Naive thymus-derived CD8-positive, alpha-beta T cell (primary cell): Measurements from ENCODE around the gene ISG20L2. TPM values are rescaled to one million over a fixed set of nuclear protein-coding genes. Genes with fewer than 3 reads are reported as not detected.
"Not testable (repeated sequence)": the region's sequence is repeated elsewhere in the genome, so short reads cannot be mapped to it uniquely, and the experiment has no call there.

ENCODE experiments used
- ATAC-seq, 2 donors: fragments of 150-1000 bp; cut with Tn5 transposase in 1 of 2; sonication (Bioruptor Pico), chemical (Tn5 transposase) in 1 of 2; 1 replicate in 1 of 2; 2 replicates in 1 of 2; pipeline ENCODE4 v1.10.0; 2021; ENCODE audit warnings: mild to moderate bottlenecking in 2 of 2, moderate library complexity in 2 of 2
- POLR2A ChIA-PET: fragments of 350-600 bp; sonication (Branson Sonifier 250); formaldehyde crosslinking; loops from one replicate; lab custom pipeline; 2021; ENCODE audit warnings: antibody characterized with exemption; lab: Charles Lee
- DNase-seq, 10 donors: peaks; one replicate each; pipeline versions ENCODE4 v3.0.0 to v3.0.0-alpha.2; 2020 to 2022
- H3K27ac Mint-ChIP-seq, 10 donors: one replicate each; pipeline ENCODE4 v1.8.0; 2020 to 2022; ENCODE audit warnings: mild to moderate bottlenecking in 10 of 10, mixed read lengths in 10 of 10, moderate library complexity in 4 of 10, inconsistent platforms in 1 of 10
- H3K27me3 Mint-ChIP-seq, 5 donors: one replicate each; pipeline ENCODE4 v1.8.0; 2021 to 2022; ENCODE audit warnings: mixed read lengths in 5 of 5
- H3K36me3 Mint-ChIP-seq, 3 donors: one replicate each; pipeline ENCODE4 v1.8.0; 2020 to 2022; ENCODE audit warnings: mixed read lengths in 3 of 3, mild to moderate bottlenecking in 2 of 3, inconsistent platforms in 1 of 3
- H3K4me1 Mint-ChIP-seq, 4 donors: one replicate each; pipeline ENCODE4 v1.8.0; 2021 to 2022; ENCODE audit warnings: mixed read lengths in 4 of 4
- H3K4me3 Mint-ChIP-seq, 10 donors: one replicate each; pipeline ENCODE4 v1.8.0; 2020 to 2022; ENCODE audit warnings: mild to moderate bottlenecking in 10 of 10, mixed read lengths in 10 of 10, moderate library complexity in 6 of 10, inconsistent platforms in 1 of 10
- H3K9me3 Mint-ChIP-seq, 9 donors: one replicate each; pipeline ENCODE4 v1.8.0; 2020 to 2022; ENCODE audit warnings: mixed read lengths in 9 of 9, mild to moderate bottlenecking in 3 of 9, inconsistent platforms in 1 of 9, moderate library complexity in 1 of 9
- polyA plus RNA-seq, 3 donors: library from polyadenylated mRNA; unstranded; fragments of 300-500 nt; fragmentation: Illumina TruSeq; gene quantifications; one replicate each; pipeline ENCODE4 v1.2.3, GENCODE V29; 2021
- total RNA-seq, 8 experiments: library from RNA in 2 of 8; stranded (reverse) in 2 of 8; gene quantifications; one replicate each; pipeline ENCODE4 v1.2.3 and lab custom pipeline; 2021 to 2026

Gene ISG20L2
- total and polyA plus RNA-seq, 5 experiments from 2014 or later: 20.0 to 50.3 (median 23.4) TPM

DNA sequence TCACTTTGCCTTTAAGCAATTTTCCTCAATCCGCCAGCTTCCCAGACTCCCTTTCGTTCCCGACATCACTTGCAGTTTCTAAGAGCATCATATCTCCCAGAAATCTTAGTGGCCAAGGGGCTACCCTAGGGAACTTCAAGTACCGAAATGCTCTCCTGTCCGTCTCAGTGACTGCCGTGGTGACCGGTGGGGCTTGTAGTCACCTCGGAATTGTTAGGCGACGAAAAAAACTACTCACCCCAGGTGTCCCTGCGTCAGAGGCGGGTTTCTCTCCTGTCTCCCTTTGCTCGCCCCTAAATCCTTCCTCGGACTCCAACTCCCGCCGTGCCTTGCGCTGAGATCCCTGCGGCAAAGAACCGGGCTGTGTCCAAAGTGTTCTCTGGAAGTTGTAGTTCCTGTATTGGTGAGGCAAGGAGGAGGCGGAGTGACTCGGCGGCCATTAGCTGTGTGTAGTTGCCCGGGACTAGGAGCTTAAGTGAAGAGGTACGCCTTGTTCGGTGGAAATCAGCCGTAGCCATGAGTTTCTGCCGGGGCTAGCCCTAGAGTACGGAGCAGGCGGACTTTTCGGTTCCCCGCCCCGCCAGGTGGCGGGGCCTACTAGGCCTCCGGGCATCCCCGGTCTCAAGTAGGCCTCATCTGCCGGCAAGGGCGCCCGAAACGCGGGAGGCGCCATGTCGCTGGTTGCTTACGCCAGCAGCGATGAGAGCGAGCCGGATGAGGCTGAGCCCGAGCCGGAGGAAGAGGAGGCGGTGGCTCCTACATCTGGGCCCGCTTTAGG, 38.7 kb upstream of the ISG20L2 start, which contains the start of gene PRCC:
Gene PRCC, plus strand, starts transcription at position 435 of the 778 bp plus-strand sequence. Its CDS starts 237 bp downstream, at position 672.
- Mint-ChIP-seq H3K4me3 (no peak within 1 kb of the TSS), H3K4me1 (peaks cover 25 to 40% (median 37%) of the 10 kb centered on the region in 4 donors), H3K27me3 (no peaks in the 10 kb centered on the region), H3K9me3 (no peaks in the 10 kb centered on the region), H3K36me3 (peaks cover 0 to 23% (median 5%) of the 10 kb centered on the region in 3 donors), H3K27ac (peak within 1 kb of the TSS in 1 of 10 donors; percentile 71)
- ATAC-seq (peak; percentile 92 to 93), DNase-seq (peak; percentile 83 to 99 (median 98))
- POLR2A ChIA-PET: interaction anchor here (0.7 to 4.6 kb wide), 14 partner anchors 9 to 484 kb away, joined by 3 to 104 read pairs (median 4); partner anchors contain the start of genes CRABP2, HDGF, ISG20L2 and METTL25B

DNA sequence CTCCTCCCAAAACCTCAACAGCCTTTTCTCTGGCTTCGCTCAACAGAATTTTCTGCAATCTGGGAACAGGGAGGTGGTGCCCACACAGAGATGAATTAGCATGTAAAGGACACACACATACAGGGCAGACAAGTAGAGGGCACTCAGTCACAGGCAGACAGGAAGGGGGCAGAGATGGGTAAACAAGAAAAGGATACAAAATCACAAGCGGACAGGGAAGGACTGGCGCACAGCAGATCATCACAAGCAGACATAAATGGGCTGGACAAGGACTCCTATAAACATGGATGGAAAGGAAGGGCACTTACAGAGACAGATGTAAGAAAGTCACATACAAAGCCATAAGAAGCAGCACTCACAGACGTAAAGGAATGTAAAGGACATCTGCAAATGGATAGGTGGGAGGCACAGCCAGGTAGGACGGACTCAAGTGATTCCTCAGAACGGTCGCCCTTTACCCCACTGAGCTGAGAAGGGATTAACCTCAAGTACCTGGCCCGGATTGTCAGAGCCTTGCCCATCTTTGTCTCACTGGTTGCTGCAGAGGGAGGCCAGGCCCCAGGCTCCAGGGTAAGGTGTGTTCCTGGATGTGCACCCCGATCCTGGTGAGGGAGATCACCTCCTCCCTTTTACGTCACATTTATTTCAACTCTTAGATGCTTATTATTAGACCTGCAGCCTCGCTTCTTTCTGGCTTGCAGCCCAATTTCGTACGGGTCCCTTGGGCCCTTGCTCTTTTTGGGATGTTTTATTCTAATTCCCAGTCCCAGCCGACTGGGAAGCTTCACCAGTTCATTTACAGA, 37.9 kb upstream of the ISG20L2 start:
- POLR2A ChIA-PET: interaction anchor here (0.7 to 4.6 kb wide), 14 partner anchors 8 to 483 kb away, joined by 3 to 104 read pairs (median 4); partner anchors contain the start of genes CRABP2, HDGF, ISG20L2 and METTL25B
- Mint-ChIP-seq H3K27me3 (no peaks in the 10 kb centered on the region), H3K9me3 (no peaks in the 10 kb centered on the region), H3K4me1 (peaks cover 25 to 37% (median 33%) of the 10 kb centered on the region in 4 donors), H3K4me3 (no peak overlapping the region), H3K36me3 (peaks cover 0 to 20% (median 5%) of the 10 kb centered on the region in 3 donors), H3K27ac (no peak overlapping the region)
- no peak for DNase-seq
- ATAC-seq: peak in 1 of 2 donors; percentile 4

DNA sequence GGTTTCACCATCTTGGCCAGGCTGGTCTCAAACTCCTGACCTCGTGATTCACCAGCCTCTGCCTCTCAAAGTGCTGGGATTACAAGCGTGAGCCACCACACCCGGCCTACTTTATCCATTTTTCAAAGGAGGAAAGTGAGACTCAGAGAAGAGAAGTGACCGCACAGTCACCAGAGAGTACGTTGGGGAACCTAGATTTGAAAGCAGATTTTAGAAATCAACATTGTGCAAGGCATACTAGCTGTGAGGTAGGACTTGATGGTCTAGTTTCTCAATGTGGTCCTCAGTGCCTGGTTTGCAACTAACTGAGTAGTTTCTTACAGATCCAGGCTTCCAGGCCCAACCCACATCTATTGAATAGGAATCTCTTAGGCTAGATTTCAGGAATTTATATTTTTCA, 37.1 kb upstream of the ISG20L2 start:
- ATAC-seq (no peak), DNase-seq (no peak)
- Mint-ChIP-seq H3K4me3 (no peak overlapping the region), H3K27me3 (no peaks in the 10 kb centered on the region), H3K4me1 (peaks cover 17 to 29% (median 24%) of the 10 kb centered on the region in 4 donors), H3K36me3 (peaks cover 0 to 12% (median 2%) of the 10 kb centered on the region in 3 donors), H3K27ac (peak overlapping the region in 1 of 10 donors; percentile 24), H3K9me3 (no peaks in the 10 kb centered on the region)
- POLR2A ChIA-PET: interaction anchor here (1.5 to 4.6 kb wide), 4 partner anchors 9 to 37 kb away, joined by 5 to 104 read pairs (median 32); partner anchors contain the start of genes HDGF, ISG20L2, METTL25B and MRPL24

DNA sequence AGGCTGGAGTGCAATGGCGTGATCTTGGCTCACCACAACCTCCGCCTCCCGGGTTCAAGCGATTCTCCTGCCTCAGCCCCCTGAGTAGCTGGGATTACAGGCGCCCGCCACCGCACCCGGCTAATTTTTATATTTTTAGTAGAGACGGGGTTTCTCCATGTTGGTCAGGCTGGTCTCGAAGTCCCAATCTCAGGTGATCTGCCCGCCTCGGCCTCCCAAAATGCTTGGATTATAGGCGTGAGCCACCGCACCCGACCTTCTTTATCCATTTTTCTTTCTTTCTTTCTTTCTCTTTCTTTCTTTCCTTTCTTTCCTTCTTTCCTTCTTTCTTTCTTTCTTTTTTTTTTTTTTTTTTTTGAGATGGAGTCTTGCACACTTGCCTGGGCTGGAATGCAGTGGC, 36.6 kb upstream of the ISG20L2 start:
- not testable (repeated sequence) for H3K27me3 Mint-ChIP-seq, H3K9me3 Mint-ChIP-seq, DNase-seq, H3K27ac Mint-ChIP-seq, H3K4me3 Mint-ChIP-seq, ATAC-seq, H3K36me3 Mint-ChIP-seq
- peaks cover 16 to 24% (median 19%) of the 10 kb centered on the region in 4 donors for H3K4me1 Mint-ChIP-seq
- POLR2A ChIA-PET: interaction anchor here (0.7 to 4.6 kb wide), 6 partner anchors 13 to 548 kb away, joined by 3 to 104 read pairs (median 9); partner anchors contain the start of genes HDGF, ISG20L2, METTL25B and MRPL24

DNA sequence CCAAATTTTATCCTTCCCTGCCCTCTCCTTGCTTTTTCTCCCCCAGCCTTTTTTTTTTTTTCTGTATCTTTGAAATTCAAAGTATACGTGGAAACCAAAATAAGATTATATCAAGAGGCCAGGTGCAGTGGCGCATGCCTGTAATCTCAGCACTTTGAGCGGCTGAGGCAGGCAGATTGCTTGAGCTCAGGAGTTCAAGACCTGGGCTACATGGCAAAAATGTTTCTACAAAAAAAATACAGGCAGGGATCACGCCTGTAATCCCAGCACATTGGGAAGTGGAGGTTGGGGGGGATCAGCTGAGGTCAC, 32.2 kb upstream of the ISG20L2 start:
- DNase-seq (no peak), ATAC-seq (no peak)
- POLR2A ChIA-PET: interaction anchor here (0.8 kb wide), 1 partner anchor 9 kb away, joined by 3 read pairs; no protein-coding TSS in a partner anchor
- peaks cover 0 to 3% (median under 1%) of the 10 kb centered on the region in 4 donors for H3K4me1 Mint-ChIP-seq
- no peaks in the 10 kb centered on the region for H3K36me3 Mint-ChIP-seq
- H3K4me3 Mint-ChIP-seq: no peak overlapping the region
- no peak overlapping the region for H3K27ac Mint-ChIP-seq
- H3K27me3 Mint-ChIP-seq: no peaks in the 10 kb centered on the region
- no peaks in the 10 kb centered on the region for H3K9me3 Mint-ChIP-seq

DNA sequence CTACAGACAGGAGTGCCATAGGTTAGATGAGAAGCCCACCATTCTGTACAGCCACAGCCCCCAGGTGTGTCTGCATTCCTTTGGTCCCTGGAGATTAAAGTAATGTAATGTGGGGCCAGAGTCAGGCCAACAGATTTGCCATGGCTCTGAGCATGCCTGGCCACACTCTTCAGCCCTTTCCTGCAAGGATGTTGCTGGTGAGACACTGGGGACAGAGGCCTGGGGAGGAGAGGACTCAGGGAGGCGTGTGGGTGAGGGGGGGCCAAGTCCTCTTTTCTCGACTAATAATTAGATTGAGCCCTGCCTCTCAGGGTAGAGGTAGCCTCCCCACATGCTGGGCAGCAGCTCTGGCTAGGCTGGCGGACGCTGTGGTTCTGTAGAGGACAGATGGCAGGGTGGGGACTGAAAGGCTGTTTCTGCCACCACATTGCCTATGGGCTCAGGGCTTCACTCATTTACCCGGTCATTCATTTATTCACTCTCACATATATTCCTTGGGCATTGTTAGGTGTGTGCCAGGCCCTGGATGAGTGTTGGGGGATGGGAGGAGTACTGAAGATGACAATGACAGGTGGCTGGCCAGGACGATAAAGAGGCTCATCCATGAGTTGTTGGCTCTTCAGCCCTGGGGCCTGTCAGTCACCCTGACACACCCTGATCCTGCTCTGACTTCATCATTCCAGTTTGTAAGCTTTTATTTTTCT, 31.7 kb upstream of the ISG20L2 start:
- DNase-seq (no peak), ATAC-seq (no peak)
- Mint-ChIP-seq H3K4me3 (no peak overlapping the region), H3K36me3 (no peaks in the 10 kb centered on the region), H3K9me3 (no peaks in the 10 kb centered on the region), H3K4me1 (peaks cover 0 to 3% (median 3%) of the 10 kb centered on the region in 4 donors), H3K27ac (no peak overlapping the region), H3K27me3 (no peaks in the 10 kb centered on the region)
- POLR2A ChIA-PET: interaction anchor here (0.8 kb wide), 1 partner anchor 8 kb away, joined by 3 read pairs; no protein-coding TSS in a partner anchor

DNA sequence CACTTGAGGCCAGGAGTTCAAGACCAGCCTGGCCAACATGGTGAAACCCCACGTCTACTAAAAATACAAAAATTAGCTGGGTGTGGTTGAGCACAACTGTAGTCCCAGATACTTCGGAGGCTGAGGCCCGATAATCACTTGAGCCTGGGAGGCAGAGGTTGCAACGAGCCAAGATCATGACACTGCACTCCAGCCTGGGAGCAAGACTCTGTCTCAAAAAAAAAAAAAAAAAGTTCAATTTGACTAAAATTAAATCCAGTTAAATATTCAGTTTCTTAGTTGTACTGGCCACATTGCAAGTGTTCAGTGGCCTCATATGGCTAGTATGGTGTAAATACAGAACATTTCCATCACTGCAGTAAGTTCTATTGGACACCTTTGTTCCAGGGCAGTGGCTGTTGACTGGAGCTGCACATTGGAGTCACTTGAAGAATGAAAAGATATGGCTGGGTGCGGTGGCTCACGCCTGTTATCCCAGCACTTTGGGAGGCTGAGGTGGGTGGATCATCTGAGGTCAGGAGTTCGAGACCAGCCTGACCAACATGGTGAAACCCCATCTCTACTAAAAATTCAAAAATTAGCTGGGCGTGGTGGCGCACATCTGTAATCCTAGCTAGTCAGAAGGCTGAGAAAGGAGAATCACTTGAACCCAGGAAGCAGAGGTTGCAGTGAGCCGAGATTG, 29.1 kb upstream of the ISG20L2 start:
- H3K9me3 Mint-ChIP-seq, ATAC-seq, H3K27ac Mint-ChIP-seq, DNase-seq, H3K4me3 Mint-ChIP-seq, H3K27me3 Mint-ChIP-seq, H3K36me3 Mint-ChIP-seq: not testable (repeated sequence)
- peaks cover 4 to 16% (median 12%) of the 10 kb centered on the region in 4 donors for H3K4me1 Mint-ChIP-seq
- POLR2A ChIA-PET: interaction anchor here (1.0 to 1.8 kb wide), 2 partner anchors 9 kb away, joined by 3 to 6 read pairs; partner anchors contain the start of gene PRCC

DNA sequence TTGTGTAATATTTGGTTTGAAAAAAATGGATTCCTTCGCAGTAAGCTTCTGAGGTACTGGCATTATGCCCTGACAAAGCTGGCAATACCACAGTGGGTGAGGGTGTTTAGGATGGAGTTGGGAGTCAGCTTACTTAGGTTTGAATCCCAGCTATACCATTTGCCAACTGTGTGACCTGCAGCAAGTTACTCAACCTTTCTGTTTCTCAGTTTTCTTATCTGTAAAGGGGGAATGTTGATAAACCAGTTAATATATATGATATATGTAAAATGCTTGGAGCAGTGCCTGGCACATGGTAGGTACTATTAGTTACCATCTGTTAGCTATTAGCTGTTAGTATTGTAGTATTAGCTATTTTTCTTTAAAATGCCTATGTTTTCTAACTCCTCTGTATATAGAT, 27.8 kb upstream of the ISG20L2 start:
- H3K27ac Mint-ChIP-seq: no peak overlapping the region
- no peaks in the 10 kb centered on the region for H3K9me3 Mint-ChIP-seq
- H3K27me3 Mint-ChIP-seq: no peaks in the 10 kb centered on the region
- no peak for ATAC-seq
- H3K4me3 Mint-ChIP-seq: no peak overlapping the region
- no peak for DNase-seq
- H3K36me3 Mint-ChIP-seq: no peaks in the 10 kb centered on the region
- POLR2A ChIA-PET: interaction anchor here (0.7 to 1.8 kb wide), 8 partner anchors 9 to 137 kb away, joined by 3 to 6 read pairs (median 4); partner anchors contain the start of genes MRPL24 and PRCC
- peaks cover 7 to 24% (median 15%) of the 10 kb centered on the region in 4 donors for H3K4me1 Mint-ChIP-seq

DNA sequence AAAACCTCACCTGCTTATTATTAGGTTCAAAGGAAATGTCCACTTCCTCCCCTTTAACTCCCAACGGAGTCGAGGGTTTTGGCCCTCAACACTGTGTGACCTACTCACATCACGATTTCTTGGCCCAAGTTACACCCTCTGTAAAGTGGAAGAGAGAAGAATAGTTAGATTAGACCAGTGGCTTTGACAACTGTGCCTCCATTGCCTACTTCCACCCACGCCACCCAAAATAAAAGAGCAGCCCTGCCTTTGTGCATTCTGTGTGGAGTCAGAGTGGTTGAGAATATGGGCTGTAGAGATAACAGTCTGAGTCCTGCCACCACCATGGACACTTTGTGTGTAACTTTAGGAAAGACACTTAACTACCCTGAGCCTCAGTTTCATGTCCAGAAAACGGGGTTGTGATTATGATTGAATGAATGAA, 27.0 kb upstream of the ISG20L2 start:
- Mint-ChIP-seq H3K9me3 (no peaks in the 10 kb centered on the region), H3K4me3 (peak overlapping the region in 1 of 10 donors; percentile 18), H3K36me3 (no peaks in the 10 kb centered on the region), H3K4me1 (peaks cover 10 to 26% (median 16%) of the 10 kb centered on the region in 4 donors), H3K27ac (peak overlapping the region in 1 of 10 donors; percentile 65), H3K27me3 (no peaks in the 10 kb centered on the region)
- POLR2A ChIA-PET: interaction anchor here (0.5 to 1.8 kb wide), 6 partner anchors 8 to 36 kb away, joined by 3 to 6 read pairs (median 4); partner anchors contain the start of genes MRPL24 and PRCC
- ATAC-seq (no peak), DNase-seq (no peak)

DNA sequence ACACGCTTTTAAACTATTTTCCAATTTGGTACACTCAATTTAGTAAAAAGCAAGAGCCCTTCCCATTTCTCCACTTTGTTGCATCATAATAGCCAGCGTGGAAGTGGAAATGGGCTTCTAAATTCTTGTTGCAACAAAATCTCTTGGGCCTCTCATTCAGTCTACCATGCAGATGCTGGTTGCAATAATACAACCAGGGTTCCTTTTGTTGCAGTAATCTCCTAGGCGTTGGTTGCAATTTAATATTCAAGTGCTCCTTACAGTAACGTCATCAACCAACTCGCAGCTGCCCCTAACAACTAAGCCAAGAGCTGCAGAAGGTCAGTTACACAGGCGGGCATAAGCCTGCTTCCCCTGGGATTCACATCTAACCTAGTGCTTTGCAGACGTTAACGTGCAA, 25.7 kb upstream of the ISG20L2 start:
- Mint-ChIP-seq H3K4me1 (peaks cover 17 to 39% (median 29%) of the 10 kb centered on the region in 4 donors), H3K36me3 (no peaks in the 10 kb centered on the region), H3K9me3 (no peaks in the 10 kb centered on the region), H3K27ac (no peak overlapping the region), H3K4me3 (peak overlapping the region in 1 of 10 donors; percentile 62), H3K27me3 (no peaks in the 10 kb centered on the region)
- ATAC-seq: no peak
- DNase-seq: no peak
- POLR2A ChIA-PET: interaction anchor here (1.4 kb wide), 1 partner anchor 12 kb away, joined by 3 read pairs; no protein-coding TSS in a partner anchor

DNA sequence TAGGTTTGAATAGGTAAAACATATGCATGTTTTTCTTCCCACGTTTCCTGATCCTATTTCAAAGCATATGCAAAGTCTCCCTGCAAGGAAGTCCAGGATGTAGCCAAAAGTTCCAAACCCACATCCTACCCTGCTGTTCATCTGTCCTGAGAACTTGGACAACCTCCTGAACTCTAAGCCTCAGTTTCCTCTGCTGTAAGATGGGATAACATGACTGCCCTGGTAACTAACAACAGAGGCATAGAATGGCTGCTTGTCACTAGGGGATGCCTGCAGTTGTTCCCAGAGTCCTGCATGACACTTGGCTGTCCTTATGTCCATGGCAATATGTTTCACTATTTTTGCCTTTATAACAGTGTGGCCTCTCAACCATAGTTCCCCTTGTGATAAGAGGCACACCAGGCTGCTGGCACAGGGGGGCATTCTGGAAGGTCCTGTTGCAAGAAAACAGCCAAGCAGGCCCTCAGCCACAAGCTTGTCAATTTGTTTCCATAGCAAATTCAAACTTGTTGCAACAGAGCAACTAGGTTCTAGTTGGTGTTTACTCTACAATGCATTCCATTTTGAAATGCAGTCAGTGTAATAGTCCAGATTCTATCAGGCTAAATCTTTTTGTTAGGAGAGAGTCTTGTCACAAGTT, 24.4 kb upstream of the ISG20L2 start:
- Mint-ChIP-seq H3K27ac (peak overlapping the region in 9 of 10 donors; percentile 51 to 94 (median 93)), H3K4me1 (peaks cover 24 to 52% (median 42%) of the 10 kb centered on the region in 4 donors), H3K36me3 (no peaks in the 10 kb centered on the region), H3K4me3 (peak overlapping the region; percentile 61 to 94 (median 90)), H3K27me3 (no peaks in the 10 kb centered on the region), H3K9me3 (no peaks in the 10 kb centered on the region)
- no peak for ATAC-seq
- no peak for DNase-seq
- POLR2A ChIA-PET: interaction anchor here (1.0 to 4.4 kb wide), 4 partner anchors 11 to 25 kb away, joined by 3 to 70 read pairs (median 52); partner anchors contain the start of genes ISG20L2, METTL25B, MRPL24 and PRCC
